ENCODE results near the gene ZCCHC2. TPM values are rescaled to one million over a fixed set of nuclear protein-coding genes. Genes with fewer than 3 reads are reported as not detected.

ZCCHC2 gene
- total RNA-seq, 3 donors from 2014 or later (not counting 1 experiment from before 2014, with no cell fraction given), result 50.4 to 81.2 (median 59.6) TPM

DNA sequence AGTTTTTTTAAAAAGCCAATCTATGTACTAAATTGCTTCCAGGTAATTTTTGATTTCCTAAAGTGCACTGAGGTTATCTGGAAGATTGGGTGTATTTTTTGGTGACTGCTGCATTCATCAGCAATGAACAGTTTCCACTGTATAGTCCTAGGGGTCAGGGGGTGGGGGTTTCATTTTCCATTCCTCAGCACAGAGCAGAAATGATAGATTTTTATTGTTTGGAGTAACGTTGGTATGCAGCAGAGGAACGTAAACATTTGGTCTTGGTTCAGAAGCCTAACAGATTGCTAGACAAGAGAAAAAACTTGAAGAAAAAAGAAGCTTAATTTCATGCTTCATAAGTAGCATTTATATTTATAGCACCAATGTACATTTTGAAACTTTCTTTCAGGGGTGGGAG, 54.9 kb downstream of the ZCCHC2 start:
- Histone ChIP-seq H3K27me3 (ENCODE audit: control insufficient read depth, insufficient read depth, low read length) (no peaks in the 10 kb centered on the region), H3K9me3 (ENCODE audit: control insufficient read depth, insufficient read depth, low read length) (no peaks in the 10 kb centered on the region), H3K36me3 (ENCODE audit: control insufficient read depth, insufficient read depth, low read length) (peaks cover 41% of the 10 kb centered on the region), H3K4me3 (ENCODE audit: low read length) (no peak overlapping the region), H3K27ac (ENCODE audit: low read length) (no peak overlapping the region), H3K4me1 (ENCODE audit: control insufficient read depth, insufficient read depth, low read length) (no peaks in the 10 kb centered on the region)
- Mint-ChIP-seq H3K9me3 (no peaks in the 10 kb centered on the region), H3K27me3 (ENCODE audit: low read depth in 2 of 2) (no peaks in the 10 kb centered on the region), H3K36me3 (peaks cover 10% of the 10 kb centered on the region), H3K4me3 (no peak overlapping the region), H3K4me1 (no peaks in the 10 kb centered on the region), H3K27ac (no peak overlapping the region)
- 77% methylated on average over 2 of the region's 2 CpGs for WGBS (ENCODE audit: insufficient coverage)
- no peak for DNase-seq
- ATAC-seq, result no peak
- intact Hi-C loops (cut with micrococcal nuclease), result no loop called here
- TF ChIP-seq, protein P1, sequence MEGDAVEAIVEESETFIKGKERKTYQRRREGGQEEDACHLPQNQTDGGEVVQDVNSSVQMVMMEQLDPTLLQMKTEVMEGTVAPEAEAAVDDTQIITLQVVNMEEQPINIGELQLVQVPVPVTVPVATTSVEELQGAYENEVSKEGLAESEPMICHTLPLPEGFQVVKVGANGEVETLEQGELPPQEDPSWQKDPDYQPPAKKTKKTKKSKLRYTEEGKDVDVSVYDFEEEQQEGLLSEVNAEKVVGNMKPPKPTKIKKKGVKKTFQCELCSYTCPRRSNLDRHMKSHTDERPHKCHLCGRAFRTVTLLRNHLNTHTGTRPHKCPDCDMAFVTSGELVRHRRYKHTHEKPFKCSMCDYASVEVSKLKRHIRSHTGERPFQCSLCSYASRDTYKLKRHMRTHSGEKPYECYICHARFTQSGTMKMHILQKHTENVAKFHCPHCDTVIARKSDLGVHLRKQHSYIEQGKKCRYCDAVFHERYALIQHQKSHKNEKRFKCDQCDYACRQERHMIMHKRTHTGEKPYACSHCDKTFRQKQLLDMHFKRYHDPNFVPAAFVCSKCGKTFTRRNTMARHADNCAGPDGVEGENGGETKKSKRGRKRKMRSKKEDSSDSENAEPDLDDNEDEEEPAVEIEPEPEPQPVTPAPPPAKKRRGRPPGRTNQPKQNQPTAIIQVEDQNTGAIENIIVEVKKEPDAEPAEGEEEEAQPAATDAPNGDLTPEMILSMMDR (IDR thresholded peaks at IDR 0.05), result no peak

DNA sequence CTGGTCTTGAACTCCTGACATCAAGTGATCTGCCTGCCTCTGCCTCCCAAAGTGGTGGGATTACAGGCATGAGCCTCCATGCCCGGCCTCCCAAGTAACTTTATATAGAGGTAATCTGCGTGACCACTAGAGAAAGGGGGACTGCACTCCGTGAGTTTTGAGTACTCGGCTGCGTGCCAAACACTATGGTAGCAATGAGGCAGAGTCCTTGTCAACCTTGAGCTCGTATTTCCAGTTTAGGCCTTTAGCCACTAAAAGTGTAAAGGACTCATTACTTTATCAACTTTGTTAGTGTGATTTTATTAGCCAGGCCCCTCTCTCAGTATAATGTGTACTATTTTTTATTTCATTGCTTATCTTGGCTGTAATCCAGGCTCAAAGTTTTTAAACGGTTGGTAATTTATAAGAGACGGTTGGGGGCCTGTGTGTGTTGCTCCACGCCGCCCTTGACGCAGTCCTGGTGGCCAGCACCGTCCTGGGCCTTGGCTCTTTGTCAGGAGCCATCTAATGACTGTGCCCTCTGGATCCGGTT, 56.2 kb downstream of the ZCCHC2 start:
- H3K27me3 Mint-ChIP-seq (ENCODE audit: low read depth in 2 of 2), result no peaks in the 10 kb centered on the region
- peaks cover 32% of the 10 kb centered on the region for H3K36me3 ChIP-seq (ENCODE audit: control insufficient read depth, insufficient read depth, low read length)
- H3K27ac ChIP-seq (ENCODE audit: low read length), result no peak overlapping the region
- no peak for ATAC-seq
- intact Hi-C loops (cut with micrococcal nuclease), result no loop called here
- H3K36me3 Mint-ChIP-seq, result peaks cover 2% of the 10 kb centered on the region
- H3K4me3 Mint-ChIP-seq, result no peak overlapping the region
- peaks cover 3 to 4% of the 10 kb centered on the region in 2 donors for H3K4me1 Mint-ChIP-seq
- no peak for DNase-seq
- no peak overlapping the region for H3K27ac Mint-ChIP-seq
- H3K4me3 ChIP-seq (ENCODE audit: low read length), result no peak overlapping the region
- no peaks in the 10 kb centered on the region for H3K9me3 Mint-ChIP-seq
- no peaks in the 10 kb centered on the region for H3K9me3 ChIP-seq (ENCODE audit: control insufficient read depth, insufficient read depth, low read length)
- TF ChIP-seq, protein P1 (IDR thresholded peaks at IDR 0.05), result no peak
- WGBS (ENCODE audit: insufficient coverage), result 98% methylated on average over 13 of the region's 13 CpGs
- H3K4me1 ChIP-seq (ENCODE audit: control insufficient read depth, insufficient read depth, low read length), result peaks cover 5% of the 10 kb centered on the region
- no peaks in the 10 kb centered on the region for H3K27me3 ChIP-seq (ENCODE audit: control insufficient read depth, insufficient read depth, low read length)

- DNase-seq (no peak), ATAC-seq (no peak)
- Histone ChIP-seq H3K27me3 (ENCODE audit: control insufficient read depth, insufficient read depth, low read length) (no peaks in the 10 kb centered on the region), H3K4me1 (ENCODE audit: control insufficient read depth, insufficient read depth, low read length) (peaks cover 21% of the 10 kb centered on the region), H3K9me3 (ENCODE audit: control insufficient read depth, insufficient read depth, low read length) (no peaks in the 10 kb centered on the region), H3K4me3 (ENCODE audit: low read length) (no peak overlapping the region), H3K36me3 (ENCODE audit: control insufficient read depth, insufficient read depth, low read length) (no peaks in the 10 kb centered on the region), H3K27ac (ENCODE audit: low read length) (no peak overlapping the region)
- intact Hi-C loops (cut with micrococcal nuclease), result loop anchor here (5.0 kb wide), 1 partner anchor 76 kb away; no protein-coding TSS in a partner anchor
- no peaks in the 10 kb centered on the region for H3K9me3 Mint-ChIP-seq
- no peaks in the 10 kb centered on the region for H3K36me3 Mint-ChIP-seq
- TF ChIP-seq, protein P1 (IDR thresholded peaks at IDR 0.05), result no peak
- H3K27me3 Mint-ChIP-seq (ENCODE audit: low read depth in 2 of 2), result no peaks in the 10 kb centered on the region
- H3K4me3 Mint-ChIP-seq, result no peak overlapping the region
- 100% methylated on average over 1 of the region's 2 CpGs for WGBS (ENCODE audit: insufficient coverage)
- peaks cover 15 to 18% of the 10 kb centered on the region in 2 donors for H3K4me1 Mint-ChIP-seq
- peak overlapping the region in 1 of 2 donors; percentile 84 for H3K27ac Mint-ChIP-seq
Measured at GRCh38 chr18:62583376-62583775, 60.6 kb downstream of the ZCCHC2 start.
